Cardiac muscle cell (in vitro differentiated cells and primary cell): ENCODE measurements around the gene OR10V1. TPM values are rescaled to one million over a fixed set of nuclear protein-coding genes. Genes with fewer than 3 reads are reported as not detected.

Experiments
- DNase-seq, 2 donors: peaks; one replicate each; pipeline versions ENCODE4 v3.0.0 to v3.0.0-alpha.2; 2010 to 2017; ENCODE audit warnings: low read depth in 1 of 2, low spot score in 1 of 2
- H3K27ac ChIP-seq: fragments of 200-600 bp; sonication (generic); 2 replicates; pipeline ENCODE4 v1.5.1; 2016
- H3K27me3 ChIP-seq: fragments of 200-600 bp; sonication (generic); 2 replicates; pipeline ENCODE4 v1.6.0; 2016; ENCODE audit warnings: control low read depth
- H3K36me3 ChIP-seq: fragments of 200-600 bp; sonication (generic); 2 replicates; pipeline ENCODE4 v1.5.1; 2016; ENCODE audit warnings: control low read depth
- H3K4me1 ChIP-seq: fragments of 200-600 bp; sonication (generic); 2 replicates; pipeline ENCODE4 v1.8.1; 2017; ENCODE audit warnings: low read depth, mild to moderate bottlenecking, mixed run types
- H3K4me3 ChIP-seq: fragments of 200-600 bp; sonication (generic); 2 replicates; pipeline ENCODE4 v1.5.1; 2016; ENCODE audit warnings: mild to moderate bottlenecking
- H3K9me3 ChIP-seq: fragments of 200-600 bp; sonication (generic); 2 replicates; pipeline ENCODE4 v1.5.1; 2017; ENCODE audit warnings: low read depth, mild to moderate bottlenecking, control low read depth
- polyA plus RNA-seq: library from polyadenylated mRNA; unstranded; fragments of >200 nt; fragmentation: Nextera tagmentation; extraction: Ambion mirVana; gene quantifications from 2 replicates; pipeline ENCODE4 v1.2.1, GENCODE V29; 2016
- total RNA-seq: library from RNA; depleted of rRNA; stranded (reverse); fragments of >200 nt; gene quantifications from 2 replicates; pipeline ENCODE4 v1.2.3, GENCODE V29; 2016
- TF ChIP-seq, protein P1 (sequence below): IDR thresholded peaks from 2 replicates; pipeline ENCODE4 v1.5.1; 2012; ENCODE audit warnings: low read depth, mild to moderate bottlenecking, low read length

Gene OR10V1
- total and polyA plus RNA-seq, 2 experiments from 2014 or later, result not detected

DNA sequence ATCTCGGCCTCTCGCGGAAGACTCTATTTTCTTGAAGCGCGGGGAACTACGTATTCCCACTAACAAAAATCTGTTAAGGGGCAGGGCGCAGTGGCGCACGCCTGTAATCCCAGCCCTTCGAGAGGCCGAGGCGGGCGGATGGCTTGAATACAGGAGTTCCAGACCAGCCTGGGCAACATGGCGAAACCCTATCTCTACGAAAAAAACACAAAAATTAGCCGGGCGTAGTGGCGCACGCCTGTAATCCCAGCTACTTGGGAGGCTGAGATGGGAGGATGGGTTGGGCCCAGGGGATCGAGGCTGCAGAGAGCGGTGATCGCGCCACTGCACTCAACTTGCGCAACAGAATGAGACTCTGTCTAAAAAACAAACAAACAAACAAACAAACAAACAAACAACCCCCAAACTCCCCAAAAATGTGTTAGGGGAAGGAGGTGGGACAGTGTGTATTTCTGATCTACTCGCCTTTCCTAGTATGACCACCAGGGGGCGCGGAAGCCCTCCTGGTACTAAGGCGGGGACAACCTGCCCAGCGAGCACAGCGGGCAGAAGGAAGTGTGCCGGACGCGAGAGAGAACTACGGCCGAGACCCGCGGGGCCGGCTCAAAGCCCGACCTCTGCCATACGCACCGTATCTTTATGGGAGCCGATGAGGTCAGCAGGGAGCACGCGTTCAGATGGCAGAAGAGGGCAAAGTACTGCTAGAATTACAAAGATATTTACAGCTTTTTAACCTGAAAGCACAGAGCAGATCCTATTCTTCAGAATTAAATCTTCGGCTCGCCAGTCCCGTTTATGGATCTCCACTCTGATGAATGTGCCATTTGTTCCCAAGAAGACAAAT lies 40.2 kb upstream of the OR10V1 start:
- DNase-seq, result peak; percentile 79 to 87
- no peaks in the 10 kb centered on the region for H3K27me3 ChIP-seq
- H3K4me1 ChIP-seq, result no peaks in the 10 kb centered on the region
- peak overlapping the region; percentile 87 for H3K27ac ChIP-seq
- TF ChIP-seq, protein P1, sequence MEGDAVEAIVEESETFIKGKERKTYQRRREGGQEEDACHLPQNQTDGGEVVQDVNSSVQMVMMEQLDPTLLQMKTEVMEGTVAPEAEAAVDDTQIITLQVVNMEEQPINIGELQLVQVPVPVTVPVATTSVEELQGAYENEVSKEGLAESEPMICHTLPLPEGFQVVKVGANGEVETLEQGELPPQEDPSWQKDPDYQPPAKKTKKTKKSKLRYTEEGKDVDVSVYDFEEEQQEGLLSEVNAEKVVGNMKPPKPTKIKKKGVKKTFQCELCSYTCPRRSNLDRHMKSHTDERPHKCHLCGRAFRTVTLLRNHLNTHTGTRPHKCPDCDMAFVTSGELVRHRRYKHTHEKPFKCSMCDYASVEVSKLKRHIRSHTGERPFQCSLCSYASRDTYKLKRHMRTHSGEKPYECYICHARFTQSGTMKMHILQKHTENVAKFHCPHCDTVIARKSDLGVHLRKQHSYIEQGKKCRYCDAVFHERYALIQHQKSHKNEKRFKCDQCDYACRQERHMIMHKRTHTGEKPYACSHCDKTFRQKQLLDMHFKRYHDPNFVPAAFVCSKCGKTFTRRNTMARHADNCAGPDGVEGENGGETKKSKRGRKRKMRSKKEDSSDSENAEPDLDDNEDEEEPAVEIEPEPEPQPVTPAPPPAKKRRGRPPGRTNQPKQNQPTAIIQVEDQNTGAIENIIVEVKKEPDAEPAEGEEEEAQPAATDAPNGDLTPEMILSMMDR, result peak; percentile 87
- H3K9me3 ChIP-seq, result no peaks in the 10 kb centered on the region
- H3K36me3 ChIP-seq, result no peaks in the 10 kb centered on the region
- H3K4me3 ChIP-seq, result peak overlapping the region; percentile 65

DNA sequence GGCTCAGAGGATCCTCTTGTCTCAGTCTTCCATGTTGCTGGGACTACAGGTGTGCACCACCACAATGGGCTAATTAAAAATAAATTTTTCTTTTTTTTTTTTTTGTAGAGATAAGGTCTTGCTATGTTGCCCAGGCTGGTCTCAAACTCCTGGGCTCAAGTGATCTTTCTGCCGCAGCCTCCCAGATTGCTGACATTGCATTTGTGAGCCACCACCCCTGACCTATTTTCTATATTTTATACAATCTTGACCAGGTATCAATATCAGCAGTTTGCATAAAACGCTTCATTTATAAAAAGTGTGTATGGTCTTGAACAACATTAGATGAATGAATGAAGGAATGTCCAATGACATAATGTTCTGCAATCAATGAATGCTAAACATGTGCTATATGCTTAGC lies 32.5 kb upstream of the OR10V1 start:
- no peak for DNase-seq
- TF ChIP-seq, protein P1, result no peak
- no peaks in the 10 kb centered on the region for H3K9me3 ChIP-seq
- H3K4me1 ChIP-seq, result no peaks in the 10 kb centered on the region
- H3K27ac ChIP-seq, result no peak overlapping the region
- H3K27me3 ChIP-seq, result no peaks in the 10 kb centered on the region
- no peaks in the 10 kb centered on the region for H3K36me3 ChIP-seq
- H3K4me3 ChIP-seq, result no peak overlapping the region

DNA sequence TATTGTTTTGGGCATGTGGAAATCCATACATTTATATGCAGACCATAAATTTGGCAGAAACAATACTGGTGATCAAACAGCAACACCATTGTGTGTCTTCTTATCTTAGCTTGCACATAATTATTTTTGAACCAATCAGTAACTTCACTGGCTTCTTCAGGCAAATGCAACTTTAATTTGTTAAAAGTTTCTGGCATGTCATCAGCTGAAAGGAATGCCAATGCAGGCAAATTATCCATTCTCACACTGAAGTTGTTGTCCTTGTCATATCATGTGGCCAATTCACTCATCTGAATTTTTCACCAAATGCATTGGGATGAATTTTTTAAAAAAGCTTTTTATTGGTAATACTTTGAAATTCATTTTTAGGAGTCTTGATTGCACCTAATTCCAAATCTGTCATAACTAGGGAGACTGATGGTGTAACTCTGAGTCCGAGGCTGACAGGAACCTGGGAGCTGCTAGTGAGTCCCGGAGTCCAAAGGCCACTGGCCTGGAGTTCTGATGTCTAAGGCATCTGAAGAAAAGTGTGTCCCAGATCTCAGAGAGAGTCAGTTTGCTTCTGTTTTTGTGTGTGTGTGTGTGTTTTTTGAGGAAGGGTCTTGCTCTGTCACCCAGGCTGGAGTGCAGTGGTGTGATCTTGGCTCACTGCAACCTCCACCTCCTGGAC lies 17.4 kb upstream of the OR10V1 start:
- TF ChIP-seq, protein P1, result no peak
- no peak overlapping the region for H3K4me3 ChIP-seq

DNA sequence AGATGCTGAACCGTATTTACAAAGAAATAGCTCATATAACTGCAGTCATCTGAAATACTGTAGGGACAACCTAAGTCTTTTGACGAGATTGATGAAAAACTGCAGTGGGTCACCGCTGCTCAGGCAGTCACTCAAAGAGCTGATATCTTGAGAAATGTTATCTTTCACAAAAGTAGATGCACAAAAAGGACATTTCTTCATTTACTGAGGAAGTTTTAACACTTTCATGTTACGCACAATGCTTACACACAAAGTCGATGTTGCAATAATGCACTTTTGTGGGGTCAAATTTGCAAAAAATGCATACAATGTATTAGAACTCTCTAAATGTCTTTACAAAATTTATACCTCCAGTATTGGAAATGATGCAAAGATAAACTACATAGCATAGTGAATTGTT lies 16.2 kb upstream of the OR10V1 start:
- Histone ChIP-seq H3K36me3 (no peaks in the 10 kb centered on the region), H3K27ac (no peak overlapping the region), H3K27me3 (no peaks in the 10 kb centered on the region), H3K4me3 (no peak overlapping the region), H3K4me1 (no peaks in the 10 kb centered on the region), H3K9me3 (no peaks in the 10 kb centered on the region)
- TF ChIP-seq, protein P1, result no peak
- no peak for DNase-seq

More for the DNA sequence above, 17.4 kb upstream of the OR10V1 start:
- DNase-seq, result no peak
- Histone ChIP-seq H3K9me3 (no peaks in the 10 kb centered on the region), H3K27ac (no peak overlapping the region), H3K27me3 (no peaks in the 10 kb centered on the region), H3K36me3 (no peaks in the 10 kb centered on the region), H3K4me1 (no peaks in the 10 kb centered on the region)

DNA sequence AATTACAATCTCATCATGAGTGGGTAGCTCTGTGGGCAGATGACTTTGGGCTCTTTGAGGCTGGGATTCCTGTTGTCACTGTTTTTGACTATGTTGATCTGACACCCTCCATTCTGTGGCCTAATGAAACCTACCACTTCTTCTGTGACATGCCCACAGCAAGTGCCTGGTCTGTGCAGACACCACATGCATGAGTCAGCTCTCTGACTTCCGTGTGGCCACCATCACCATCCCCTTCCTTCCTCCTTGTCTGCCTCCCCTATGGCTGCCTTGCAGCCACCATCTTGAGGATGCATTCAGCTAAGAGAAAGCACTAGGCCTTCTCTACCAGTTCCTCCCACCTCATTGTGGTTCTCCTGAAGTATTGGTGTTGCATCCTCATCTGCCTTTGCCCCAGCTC lies 15.3 kb upstream of the OR10V1 start:
- TF ChIP-seq, protein P1, result no peak
- Histone ChIP-seq H3K36me3 (no peaks in the 10 kb centered on the region), H3K4me3 (no peak overlapping the region)

More for the DNA sequence above, 15.3 kb upstream of the OR10V1 start:
- no peak for DNase-seq
- Histone ChIP-seq H3K27ac (no peak overlapping the region), H3K9me3 (no peaks in the 10 kb centered on the region), H3K27me3 (no peaks in the 10 kb centered on the region), H3K4me1 (no peaks in the 10 kb centered on the region)
